GM23248 (cell line): ENCODE data around the gene TMEM151B.

Experiments used
- EZH2 ChIP-seq: fragments of 200-600 bp; sonication (generic); IDR thresholded peaks from 2 replicates; pipeline ENCODE4 v1.6.1; 2018; ENCODE audit warnings: antibody characterized with exemption, mild to moderate bottlenecking; ENCODE audit not compliant: insufficient read depth, poor library complexity, severe bottlenecking
- EZH2phosphoT487 ChIP-seq: fragments of 200-600 bp; sonication (generic); IDR thresholded peaks from 2 replicates; pipeline ENCODE4 v1.6.1; 2018; ENCODE audit warnings: antibody characterized with exemption, moderate library complexity, mild to moderate bottlenecking, low read depth; ENCODE audit not compliant: insufficient read depth

- TF ChIP-seq EZH2phosphoT487: no peak
- no peak for TF ChIP-seq EZH2
Measured at GRCh38 chr6:44301106-44301505, 30.9 kb downstream of the TMEM151B start.
